Right ventricle myocardium inferior (tissue), 1 donor: Measurements from ENCODE around the gene NANOS3. TPM values are rescaled to one million over a fixed set of nuclear protein-coding genes. Genes with fewer than 3 reads are reported as not detected.

Source experiments
- microRNA-seq: library from miRNA; unstranded; fragments of <30 nt; microRNA quantifications from one replicate; pipeline ENCODE4 v1.2.0, GENCODE V29; 2020
- total RNA-seq: library from RNA; stranded (reverse); fragmentation: NEBNext Ultra II Directional; extraction: Animal tissue kit (Norgen Biotek cat#: 25700); gene quantifications from one replicate; pipeline ENCODE4 v1.2.1, GENCODE V29; 2021
- donor health status: DM: no; HTN: yes; CAD: no; lungs with severe emphysema.

The NANOS3 gene
- total RNA-seq, 1 donor from 2014 or later, result 0.68 TPM

Small RNA genes within 50 kb of the gene (microRNA-seq; reads per million reads assigned to microRNA genes)
- gene MIR181C (793 reads per million, percentile 81 among the genes with 10 or more reads in this experiment), gene MIR181D (471 reads per million, percentile 73 among the genes with 10 or more reads in this experiment)

Other genes starting within 250 kb of the NANOS3 start
- gene MRI1, start 112.6 kb upstream of the NANOS3 start, total RNA-seq, result 13.0 TPM
- gene C19orf53, start 102.7 kb upstream of the NANOS3 start, total RNA-seq, result 89.9 TPM
- 2.1 TPM for gene ZSWIM4, start 81.7 kb upstream of the NANOS3 start, total RNA-seq
- 0.76 TPM for gene BRME1, start 29.0 kb downstream of the NANOS3 start, total RNA-seq
- gene CC2D1A, start 29.1 kb downstream of the NANOS3 start, total RNA-seq, result 18.7 TPM
- gene PODNL1, start 61.3 kb downstream of the NANOS3 start, total RNA-seq, result 2.5 TPM
- 18.0 TPM for gene DCAF15, start 75.4 kb downstream of the NANOS3 start, total RNA-seq
- gene RFX1, start 129.2 kb downstream of the NANOS3 start, total RNA-seq, result 15.4 TPM
- gene RLN3, start 151.0 kb downstream of the NANOS3 start, total RNA-seq, result not detected
- 5.6 TPM for gene IL27RA, start 154.6 kb downstream of the NANOS3 start, total RNA-seq
- 0.41 TPM for gene PALM3, start 184.9 kb downstream of the NANOS3 start, total RNA-seq
- 7.3 TPM for gene MISP3, start 195.7 kb downstream of the NANOS3 start, total RNA-seq
- gene C19orf67, start 208.6 kb downstream of the NANOS3 start, total RNA-seq, result not detected
- gene SAMD1, start 213.6 kb downstream of the NANOS3 start, total RNA-seq, result 60.2 TPM
- gene PRKACA, start 240.6 kb downstream of the NANOS3 start, total RNA-seq, result 494 TPM